GM19099 (cell line): ENCODE measurements around the gene DIP2C.

Experiments used
- POLR2A ChIP-seq: IDR thresholded peaks from 3 replicates; pipeline ENCODE4 v1.6.1; 2011; ENCODE audit warnings: low read depth; ENCODE audit not compliant: insufficient read length; ENCODE audit errors: extremely low read depth

Gene DIP2C

DNA sequence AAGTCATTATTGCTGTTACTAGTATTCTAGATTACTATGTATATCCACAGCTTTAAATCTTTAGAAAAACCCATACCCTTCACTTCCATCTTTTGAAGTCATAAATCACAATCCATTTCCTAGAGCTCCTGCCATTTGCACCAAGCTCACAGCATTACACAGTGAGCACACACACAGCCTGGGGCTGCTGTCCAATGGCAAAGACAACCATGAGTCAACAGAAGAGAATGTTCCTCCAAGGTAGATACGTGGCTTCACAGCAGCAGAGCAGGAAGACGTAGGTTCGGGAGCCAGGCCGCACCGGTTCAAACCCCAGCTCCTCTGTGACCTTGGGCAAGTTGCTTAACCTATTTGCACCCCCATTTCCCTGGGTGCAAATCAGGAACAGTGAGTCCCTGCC lies 234.6 kb downstream of the DIP2C start:
- TF ChIP-seq POLR2A, result no peak

DNA sequence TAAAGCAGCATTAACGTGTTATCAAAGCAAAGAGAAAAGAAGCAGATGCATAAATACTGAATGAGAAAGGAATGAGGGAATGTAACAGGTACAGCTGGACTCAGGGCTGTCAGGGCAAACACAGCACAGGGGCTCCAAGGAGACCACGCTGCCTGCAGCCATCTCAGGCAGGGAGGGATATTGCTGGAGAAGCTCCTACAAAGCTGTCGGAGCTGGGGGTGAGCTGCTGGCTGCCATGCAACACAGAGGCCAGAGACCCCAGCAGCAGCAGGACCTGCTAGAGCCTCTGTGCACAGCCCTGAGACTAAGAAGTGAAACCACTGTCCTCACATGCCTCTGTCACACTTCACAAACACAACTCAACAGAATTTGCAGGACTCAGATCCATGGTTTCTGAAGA lies 235.8 kb downstream of the DIP2C start:
- TF ChIP-seq POLR2A, result no peak

DNA sequence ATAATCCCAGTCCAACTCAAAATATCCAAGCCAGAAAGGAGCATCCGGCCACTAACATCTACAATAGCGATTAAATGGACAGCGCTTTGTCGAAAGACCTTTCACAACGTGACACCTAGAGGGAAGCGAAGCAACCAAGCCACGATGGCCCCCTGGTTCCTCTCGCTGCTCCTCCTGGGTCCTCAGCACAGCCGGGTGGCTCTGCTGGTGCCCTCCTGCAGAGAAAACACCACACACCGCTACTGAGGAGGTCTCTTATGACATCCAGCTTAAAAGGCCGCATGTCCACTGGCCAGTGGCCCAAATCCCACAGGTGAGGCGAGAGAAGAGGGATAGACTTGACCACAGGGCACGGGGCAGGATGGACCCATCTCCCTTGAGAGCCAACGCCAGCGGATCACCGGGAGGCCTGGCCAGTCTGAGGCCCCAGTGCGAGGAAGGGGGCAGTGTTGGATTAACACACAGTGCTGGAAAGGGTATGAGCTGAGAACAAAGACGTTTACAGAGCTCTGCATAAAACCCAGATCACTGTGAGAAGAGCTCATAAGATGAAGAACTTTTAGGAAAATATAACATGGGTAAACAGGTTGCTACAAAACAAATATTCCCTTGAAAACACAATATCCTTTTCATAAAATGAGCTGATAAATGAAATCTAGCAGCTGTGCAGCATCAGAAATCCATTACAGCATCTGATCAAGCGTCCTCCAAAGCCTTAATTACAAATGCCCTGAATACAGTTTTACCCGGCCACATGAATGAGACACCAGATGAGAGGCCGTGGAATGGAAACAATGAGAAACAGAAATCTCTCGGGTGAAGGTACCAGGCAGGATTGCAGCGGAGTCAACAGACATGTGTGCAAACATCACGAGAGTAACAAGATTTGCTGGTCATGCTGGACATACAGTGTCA lies 236.7 kb downstream of the DIP2C start:
- no peak for TF ChIP-seq POLR2A

DNA sequence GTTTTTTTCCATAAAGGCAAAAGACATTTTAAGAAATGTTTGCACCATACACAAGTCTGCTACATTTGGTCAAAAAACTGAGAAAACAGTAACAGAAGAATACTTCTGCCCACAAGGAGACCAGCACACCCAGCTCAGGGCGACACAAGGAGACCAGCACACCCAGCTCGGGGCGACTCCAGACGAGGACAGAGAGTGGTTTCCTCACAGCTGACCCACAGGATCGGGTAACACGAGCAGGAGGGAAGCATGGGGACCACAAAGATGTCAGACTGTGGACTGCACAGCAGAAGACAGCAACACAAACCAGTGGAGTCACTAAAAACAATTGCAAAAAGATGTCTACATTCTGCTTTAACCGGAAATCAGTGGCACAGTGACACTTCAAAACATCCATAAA lies 237.6 kb downstream of the DIP2C start:
- TF ChIP-seq POLR2A, result no peak

DNA sequence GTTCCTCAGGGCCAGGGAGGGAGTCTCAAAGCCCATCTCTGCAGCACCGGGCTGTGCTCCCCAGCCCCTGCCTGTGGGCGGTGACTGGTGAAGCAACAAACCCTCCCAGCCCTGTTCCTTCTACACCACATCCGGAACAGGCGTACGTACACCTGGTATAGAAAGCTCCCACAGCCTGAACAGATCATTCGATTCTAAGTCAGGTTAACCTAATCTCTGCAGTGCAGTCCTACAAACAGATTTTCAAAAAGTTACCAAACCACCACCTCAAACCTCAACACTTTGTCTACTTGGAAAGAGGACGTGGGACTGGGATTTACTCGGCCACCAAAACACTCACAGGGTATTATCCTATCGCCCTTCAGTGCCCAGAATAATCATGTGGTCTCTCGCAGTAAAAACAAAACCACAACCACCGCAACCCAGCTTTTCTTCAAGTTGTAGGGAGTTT lies 238.4 kb downstream of the DIP2C start:
- TF ChIP-seq POLR2A, result no peak

DNA sequence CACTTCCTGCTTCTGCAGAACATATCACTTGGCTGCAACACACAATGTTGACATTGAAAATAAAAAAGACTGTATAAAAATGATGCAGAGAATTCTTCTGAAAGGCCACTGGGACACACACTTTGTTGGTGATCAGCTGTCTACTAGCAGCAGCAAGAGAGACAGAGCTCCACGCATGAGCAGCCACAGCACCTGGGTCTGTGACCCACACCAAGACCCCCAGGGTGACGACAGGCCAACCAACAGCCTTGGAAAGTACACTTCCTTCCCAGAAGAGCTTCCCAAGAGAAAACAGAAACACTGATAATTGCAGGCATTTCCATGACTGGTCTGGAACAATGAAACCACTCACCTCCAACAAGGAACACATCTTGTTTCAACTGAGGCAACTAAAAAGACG lies 239.0 kb downstream of the DIP2C start:
- TF ChIP-seq POLR2A, result no peak

DNA sequence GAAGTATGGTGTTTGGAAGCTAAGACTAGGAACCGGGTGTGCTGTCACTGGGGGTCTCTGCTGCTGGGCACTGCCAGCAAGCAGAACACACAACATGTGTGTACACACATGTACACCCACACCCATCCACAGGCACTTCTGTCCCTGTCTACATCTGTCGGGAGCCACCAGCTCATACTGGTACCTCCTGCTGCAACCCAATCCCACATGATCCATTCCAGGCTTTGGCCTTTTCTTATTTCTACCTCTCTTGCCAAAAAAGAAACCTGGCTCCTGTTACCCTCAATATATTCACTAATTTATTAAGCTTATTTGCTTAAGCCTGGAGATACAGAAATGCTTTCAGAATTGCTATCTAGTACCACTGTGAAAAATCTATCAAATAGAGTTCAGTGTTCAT lies 246.0 kb downstream of the DIP2C start:
- no peak for TF ChIP-seq POLR2A

DNA sequence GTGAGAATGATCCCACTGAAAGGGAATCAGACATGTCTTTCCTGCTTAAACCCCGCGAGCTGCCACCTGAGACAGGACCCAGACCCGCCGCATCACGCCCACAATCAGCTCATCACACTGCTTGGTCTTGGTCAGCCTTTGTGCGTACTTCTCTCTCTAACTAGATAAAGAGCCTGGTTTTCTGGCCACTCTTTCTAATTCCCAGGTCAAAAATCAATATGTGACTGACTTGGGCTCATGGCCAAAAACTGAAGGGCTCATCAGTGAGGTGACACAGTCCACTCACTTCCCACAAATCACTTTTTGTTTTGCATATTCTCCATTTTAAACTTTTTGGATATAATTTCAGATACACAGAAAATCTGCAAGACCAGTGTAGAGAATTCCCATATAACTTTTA lies 247.3 kb downstream of the DIP2C start:
- no peak for TF ChIP-seq POLR2A

DNA sequence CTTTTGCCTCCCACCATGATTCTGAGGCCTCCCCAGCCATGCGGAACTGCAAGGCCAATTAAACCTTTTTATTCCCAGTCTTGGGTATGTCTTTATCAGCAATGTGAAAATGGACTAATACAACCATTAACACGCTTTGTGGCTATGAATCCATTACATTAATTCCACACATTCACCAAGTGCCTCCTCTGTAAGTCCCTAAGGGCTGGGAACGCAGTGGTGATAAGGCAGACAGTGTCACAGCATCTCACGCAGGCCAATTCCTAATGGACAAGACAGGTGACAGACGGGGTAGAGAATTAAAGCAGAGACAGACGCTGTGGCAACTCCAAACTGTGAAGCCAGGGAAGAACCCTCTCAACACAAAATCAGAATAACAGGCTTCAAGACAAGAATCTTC lies 247.8 kb downstream of the DIP2C start:
- TF ChIP-seq POLR2A, result no peak

DNA sequence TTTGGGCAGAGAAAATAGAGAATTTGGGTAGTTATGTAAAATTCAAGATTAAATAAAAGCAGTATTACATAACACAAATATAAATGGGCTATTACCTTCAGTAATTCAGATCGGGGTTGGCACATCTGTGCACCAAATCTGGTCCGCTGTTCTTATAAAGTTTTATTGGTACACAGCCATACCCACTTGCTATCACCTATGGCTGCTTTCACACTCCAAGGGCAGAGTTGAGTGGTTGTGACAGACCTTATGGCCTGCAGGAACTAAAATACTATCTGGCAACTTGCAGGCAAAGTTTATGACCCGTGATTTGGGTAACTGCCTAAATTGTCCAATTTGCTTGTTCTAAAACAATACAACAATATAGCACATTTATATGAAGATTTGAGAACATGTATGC lies 249.3 kb downstream of the DIP2C start:
- TF ChIP-seq POLR2A, result no peak

DNA sequence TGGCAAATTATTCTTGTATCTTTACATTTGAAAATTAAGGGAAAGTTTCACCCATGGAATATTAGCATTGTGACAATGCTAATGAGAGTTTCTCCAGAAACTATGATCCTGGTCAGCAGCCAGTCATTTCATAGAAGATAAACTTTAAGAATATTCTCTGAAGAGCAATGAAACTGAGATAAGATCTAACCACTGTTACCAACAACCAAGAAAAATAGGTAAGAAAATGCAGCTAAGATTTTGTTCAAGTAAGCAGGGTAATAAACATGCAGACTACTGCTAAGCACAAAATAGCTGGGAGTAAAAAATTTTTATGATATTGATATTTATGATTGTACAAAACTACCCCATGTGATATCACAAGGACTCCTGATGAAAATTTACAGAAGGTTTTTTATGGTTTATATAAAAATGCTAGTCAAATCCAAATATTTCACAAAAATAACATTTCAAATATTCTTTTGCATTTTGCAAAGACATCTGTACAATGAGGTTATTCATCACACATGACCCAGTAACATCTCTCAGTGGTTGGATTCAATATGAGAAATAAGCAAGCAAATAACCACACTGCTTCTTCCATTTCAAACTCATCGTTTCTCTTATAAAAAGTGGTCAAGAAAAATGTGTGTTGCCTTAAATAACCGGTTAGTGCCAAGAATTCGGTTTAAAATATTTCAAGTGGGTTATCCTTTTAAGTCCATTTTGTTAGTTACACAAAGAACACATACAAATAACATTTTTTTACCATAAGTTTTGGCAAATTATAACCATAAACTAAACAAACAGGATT lies 251.6 kb downstream of the DIP2C start:
- no peak for TF ChIP-seq POLR2A

DNA sequence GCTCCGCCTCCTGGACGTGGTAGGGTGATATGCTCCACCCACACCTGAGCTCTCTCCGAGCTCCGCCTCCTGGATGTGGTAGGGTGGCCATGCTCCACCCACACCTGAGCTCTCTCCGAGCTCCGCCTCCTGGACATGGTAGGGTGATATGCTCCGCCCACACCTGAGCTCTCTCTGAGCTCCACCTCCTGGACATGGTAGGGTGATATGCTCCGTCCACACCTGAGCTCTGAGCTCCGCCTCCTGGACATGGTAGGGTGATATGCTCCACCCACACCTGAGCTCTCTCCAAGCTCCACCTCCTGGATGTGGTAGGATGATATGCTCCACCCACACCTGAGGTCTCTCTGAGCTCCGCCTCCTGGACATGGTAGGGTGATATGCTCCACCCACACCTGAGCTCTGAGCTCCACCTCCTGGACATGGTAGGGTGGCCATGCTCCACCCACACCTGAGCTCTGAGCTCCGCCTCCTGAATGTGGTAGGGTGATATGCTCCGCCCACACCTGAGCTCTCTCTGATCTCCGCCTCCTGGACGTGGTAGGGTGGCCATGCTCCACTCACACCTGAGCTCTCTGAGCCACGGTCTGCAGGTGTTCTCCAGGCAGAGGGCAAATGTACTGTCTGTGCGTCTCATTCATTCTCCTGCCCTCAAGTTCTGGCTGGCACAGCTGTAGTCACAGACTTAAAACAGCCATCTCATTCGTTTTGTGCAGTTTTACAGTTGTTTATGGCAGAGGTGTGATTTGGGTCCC lies 252.4 kb downstream of the DIP2C start:
- TF ChIP-seq POLR2A, result no peak

DNA sequence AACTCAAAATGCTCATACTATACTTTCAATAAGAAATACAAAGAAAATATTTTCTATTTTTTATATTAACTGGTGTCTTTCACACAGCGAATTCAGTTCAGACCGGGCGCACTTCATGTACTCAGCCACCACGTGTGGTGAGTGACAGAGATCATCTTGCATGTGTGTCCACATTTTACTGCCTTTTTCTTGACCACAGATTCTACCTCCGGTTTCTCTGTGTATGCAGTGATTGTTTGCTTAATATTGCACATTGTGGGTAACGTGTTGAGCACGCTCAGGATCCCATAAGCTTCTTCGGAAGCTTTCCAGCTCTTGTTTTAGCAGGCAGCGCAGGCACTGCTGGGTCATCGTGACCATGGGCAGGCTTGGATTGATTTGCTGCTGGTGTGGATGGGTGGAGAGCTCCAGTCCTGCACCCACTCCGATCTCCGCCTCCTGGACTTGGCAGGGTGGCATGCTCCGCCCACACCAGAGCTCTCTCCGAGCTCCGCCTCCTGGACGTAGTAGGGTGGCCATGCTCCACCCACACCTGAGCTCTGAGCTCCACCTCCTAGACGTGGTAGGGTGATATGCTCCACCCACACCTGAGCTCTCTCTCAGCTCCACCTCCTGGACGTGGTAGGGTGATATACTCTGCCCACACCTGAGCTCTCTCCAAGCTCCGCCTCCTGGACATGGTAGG lies 253.3 kb downstream of the DIP2C start:
- no peak for TF ChIP-seq POLR2A

DNA sequence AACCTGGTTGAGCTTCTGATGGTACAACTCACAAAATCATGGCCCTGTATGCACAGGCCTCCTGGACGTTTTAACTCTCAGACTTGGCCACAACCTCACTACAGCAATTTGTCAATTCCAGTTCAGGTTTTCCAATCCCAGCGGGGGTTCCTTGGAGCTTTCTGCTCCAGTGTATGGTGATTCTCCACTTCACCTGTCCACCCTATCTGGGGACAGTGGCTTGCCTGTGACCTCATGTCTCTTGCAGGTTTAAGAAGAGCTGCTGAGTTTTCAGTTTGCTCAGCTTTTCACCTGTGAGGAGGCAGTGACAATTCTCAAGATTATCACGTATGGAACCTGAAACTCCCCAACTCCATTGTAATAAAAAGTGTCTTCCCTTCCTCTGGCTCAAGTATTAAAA lies 254.1 kb downstream of the DIP2C start:
- TF ChIP-seq POLR2A, result no peak

DNA sequence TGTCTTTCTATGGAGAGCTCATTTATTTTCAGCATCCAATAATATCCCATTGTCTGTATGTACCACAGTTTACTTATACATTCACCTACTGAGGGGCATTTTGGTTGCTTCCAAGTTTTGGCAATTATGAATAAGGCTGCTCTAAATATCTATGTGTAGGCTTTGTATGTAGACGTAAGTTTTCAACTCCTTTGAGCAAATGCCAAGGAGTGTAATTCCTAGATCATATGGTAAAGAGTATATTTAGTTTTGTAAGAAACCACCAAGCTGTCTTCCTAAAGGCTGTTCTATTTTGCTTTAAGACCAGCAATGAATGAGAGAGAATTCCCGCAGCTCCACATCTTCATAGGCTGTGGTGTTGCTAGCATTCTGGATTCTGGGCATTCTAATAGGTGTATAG lies 259.8 kb downstream of the DIP2C start:
- TF ChIP-seq POLR2A, result no peak
